ENCODE measurements around the gene LRBA.

GRCh38 chr4:150974750-150975149 is 40.3 kb downstream of the LRBA start:
- no peak for TF ChIP-seq CTCF (conservative IDR thresholded peaks at IDR 0.05)
- TF ChIP-seq EZH2 (IDR thresholded peaks at IDR 0.05; ENCODE audit: low read depth) = no peak

Data from PC-9 (cell line).